Activated naive CD4-positive, alpha-beta T cell treated with anti-CD3 and anti-CD28 coated beads, Interleukin-2, amount 10 ng/mL, durations not matched to agents 7 days and 5 days (primary cell): ENCODE measurements around the gene TMEM215.
"Not testable (repeated sequence)": the region's sequence is repeated elsewhere in the genome, so short reads cannot be mapped to it uniquely, and the experiment has no call there.

ENCODE experiments used
- CTCF ChIA-PET: fragments of 350-600 bp; sonication (Branson Sonifier 250); formaldehyde crosslinking; loops from one replicate; lab custom pipeline; 2021; ENCODE audit warnings: antibody characterized with exemption; lab: Charles Lee
- DNase-seq: peaks from one replicate; pipeline ENCODE4 v3.0.0-alpha.2; 2020
- H3K27ac Mint-ChIP-seq: one replicate; pipeline ENCODE4 v1.8.0; 2021; ENCODE audit warnings: mild to moderate bottlenecking, moderate library complexity, mixed read lengths
- H3K27me3 Mint-ChIP-seq: one replicate; pipeline ENCODE4 v1.8.0; 2021; ENCODE audit warnings: mild to moderate bottlenecking, mixed read lengths
- H3K36me3 Mint-ChIP-seq: one replicate; pipeline ENCODE4 v1.8.0; 2021; ENCODE audit warnings: mixed read lengths
- H3K4me1 Mint-ChIP-seq: one replicate; pipeline ENCODE4 v1.8.0; 2021; ENCODE audit warnings: mixed read lengths
- H3K4me3 Mint-ChIP-seq: one replicate; pipeline ENCODE4 v1.8.0; 2021; ENCODE audit warnings: mild to moderate bottlenecking, moderate library complexity, mixed read lengths
- H3K9me3 Mint-ChIP-seq: one replicate; pipeline ENCODE4 v1.8.0; 2021; ENCODE audit warnings: mixed read lengths

The TMEM215 gene, protein sequence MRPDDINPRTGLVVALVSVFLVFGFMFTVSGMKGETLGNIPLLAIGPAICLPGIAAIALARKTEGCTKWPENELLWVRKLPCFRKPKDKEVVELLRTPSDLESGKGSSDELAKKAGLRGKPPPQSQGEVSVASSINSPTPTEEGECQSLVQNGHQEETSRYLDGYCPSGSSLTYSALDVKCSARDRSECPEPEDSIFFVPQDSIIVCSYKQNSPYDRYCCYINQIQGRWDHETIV

DNA sequence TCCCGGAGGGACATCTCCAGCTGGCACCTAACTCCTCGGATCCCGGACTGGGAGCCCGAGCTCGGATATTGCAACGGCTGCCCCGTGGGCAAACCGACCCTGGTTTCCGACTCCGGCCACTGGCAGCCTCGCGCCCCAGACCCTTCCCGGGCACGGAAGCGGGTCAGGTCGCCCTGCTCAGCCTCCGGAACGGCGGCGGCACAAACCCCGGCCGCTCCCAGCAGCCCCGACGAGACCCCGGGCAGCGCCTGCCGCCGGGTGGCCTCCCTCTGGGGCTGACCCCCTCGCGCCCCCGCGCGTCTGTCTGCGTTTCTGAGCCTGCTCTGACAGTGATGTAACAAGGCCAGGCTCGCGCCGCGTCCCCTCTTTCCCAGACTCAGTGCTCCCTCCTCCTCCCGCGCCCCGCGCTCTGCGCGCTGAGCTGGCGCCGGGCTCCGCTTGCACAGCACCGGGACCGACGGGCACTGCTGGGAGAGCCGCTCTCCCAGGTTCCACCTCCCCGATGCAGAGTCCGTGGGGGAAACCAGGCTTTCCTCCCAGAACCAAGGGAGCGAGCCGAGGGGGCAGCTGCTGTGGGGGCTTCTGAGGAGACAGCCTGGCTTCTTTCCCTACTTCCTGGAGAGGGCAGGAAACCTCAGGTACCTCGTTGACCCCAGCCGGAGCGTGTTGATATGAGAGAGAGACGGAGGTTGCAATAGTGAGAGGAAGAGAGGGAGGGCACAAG lies at the start of gene TMEM215:
Gene TMEM215 (plus strand): TSS at position 373 of the 724 bp plus-strand sequence. CDS start 644 bp downstream, outside the sequence.
- no peak within 1 kb of the TSS for H3K27ac Mint-ChIP-seq
- no peak for DNase-seq
- peaks cover 49% of the 10 kb centered on the region for H3K27me3 Mint-ChIP-seq
- H3K36me3 Mint-ChIP-seq: no peaks in the 10 kb centered on the region
- no peaks in the 10 kb centered on the region for H3K4me1 Mint-ChIP-seq
- H3K9me3 Mint-ChIP-seq: no peaks in the 10 kb centered on the region
- H3K4me3 Mint-ChIP-seq: no peak within 1 kb of the TSS
- CTCF ChIA-PET: no interaction called here

GRCh38 chr9:32735476-32735875 lies 47.9 kb upstream of the TMEM215 start:
- CTCF ChIA-PET: no interaction called here
- Mint-ChIP-seq H3K4me1 (no peaks in the 10 kb centered on the region), H3K4me3 (no peak overlapping the region), H3K27ac (no peak overlapping the region), H3K36me3 (no peaks in the 10 kb centered on the region), H3K27me3 (peaks cover 3% of the 10 kb centered on the region), H3K9me3 (no peaks in the 10 kb centered on the region)
- DNase-seq: no peak

- CTCF ChIA-PET: interaction anchor here (0.6 kb wide), 1 partner anchor 772 kb away, joined by 3 read pairs; no protein-coding TSS in a partner anchor
- no peaks in the 10 kb centered on the region for H3K4me1 Mint-ChIP-seq
- H3K27ac Mint-ChIP-seq: no peak overlapping the region
- no peak for DNase-seq
- H3K36me3 Mint-ChIP-seq: no peaks in the 10 kb centered on the region
- no peak overlapping the region for H3K4me3 Mint-ChIP-seq
- H3K9me3 Mint-ChIP-seq: no peaks in the 10 kb centered on the region
- peaks cover 3% of the 10 kb centered on the region for H3K27me3 Mint-ChIP-seq
These were observed 46.0 kb upstream of the TMEM215 start for GRCh38 chr9:32737378-32737777.

DNA sequence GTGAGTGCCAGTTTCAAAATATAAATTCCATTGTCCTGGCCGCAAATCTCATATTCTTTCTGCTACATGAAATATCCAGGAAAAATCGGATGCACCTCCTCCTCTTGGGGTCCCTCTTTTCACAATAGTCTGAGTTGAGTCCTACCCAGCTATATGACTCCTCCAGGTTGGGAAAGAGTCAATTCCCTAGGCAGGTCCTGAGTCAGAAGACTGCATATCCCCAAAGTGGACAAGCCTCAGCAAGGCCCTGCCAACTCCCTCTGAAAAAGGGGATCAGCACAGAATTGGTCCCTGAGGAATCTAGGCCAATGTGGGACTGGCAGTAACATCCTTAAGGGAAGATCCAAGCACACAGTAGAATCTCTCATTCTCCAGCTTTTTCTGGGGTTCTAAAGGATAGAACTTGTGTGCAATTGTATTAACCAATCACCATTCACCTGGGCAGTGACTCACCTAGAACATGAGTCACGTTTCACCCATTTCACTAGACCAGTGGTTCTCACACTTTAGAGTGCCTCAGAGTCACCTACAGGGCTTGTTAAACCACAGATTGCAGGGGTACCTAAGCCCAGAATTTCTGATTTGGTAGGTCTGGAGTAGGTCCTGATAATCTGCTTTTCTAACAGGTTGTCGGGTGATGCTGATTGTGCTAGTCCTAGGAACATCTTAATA lies 44.7 kb upstream of the TMEM215 start:
- H3K27me3 Mint-ChIP-seq: peaks cover 3% of the 10 kb centered on the region
- H3K4me1 Mint-ChIP-seq: no peaks in the 10 kb centered on the region
- no peaks in the 10 kb centered on the region for H3K9me3 Mint-ChIP-seq
- H3K36me3 Mint-ChIP-seq: no peaks in the 10 kb centered on the region
- DNase-seq: no peak
- H3K4me3 Mint-ChIP-seq: no peak overlapping the region
- CTCF ChIA-PET: no interaction called here
- H3K27ac Mint-ChIP-seq: no peak overlapping the region

DNA sequence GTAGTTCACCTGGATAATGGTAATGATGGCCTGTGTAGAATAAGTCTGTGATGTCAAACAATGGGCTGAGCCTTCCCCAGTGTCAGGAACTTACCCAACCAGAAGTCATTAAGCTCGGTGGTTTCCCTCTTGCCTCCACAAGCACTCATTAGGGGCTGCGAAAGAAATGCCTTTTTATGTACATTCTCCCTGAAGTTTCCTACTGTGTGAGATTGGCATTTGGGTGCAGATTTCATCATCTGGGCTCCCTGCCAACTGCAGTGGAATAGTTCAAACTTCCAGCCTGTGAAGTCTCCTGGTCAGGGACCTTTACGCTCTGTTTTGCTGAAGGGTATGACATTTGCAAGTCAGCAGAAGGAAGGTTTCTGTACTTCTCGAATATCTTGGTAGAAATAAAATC lies 41.6 kb upstream of the TMEM215 start:
- Mint-ChIP-seq H3K27ac (no peak overlapping the region), H3K4me1 (no peaks in the 10 kb centered on the region), H3K36me3 (no peaks in the 10 kb centered on the region), H3K4me3 (no peak overlapping the region), H3K9me3 (no peaks in the 10 kb centered on the region), H3K27me3 (peaks cover 3% of the 10 kb centered on the region)
- CTCF ChIA-PET: no interaction called here
- no peak for DNase-seq

DNA sequence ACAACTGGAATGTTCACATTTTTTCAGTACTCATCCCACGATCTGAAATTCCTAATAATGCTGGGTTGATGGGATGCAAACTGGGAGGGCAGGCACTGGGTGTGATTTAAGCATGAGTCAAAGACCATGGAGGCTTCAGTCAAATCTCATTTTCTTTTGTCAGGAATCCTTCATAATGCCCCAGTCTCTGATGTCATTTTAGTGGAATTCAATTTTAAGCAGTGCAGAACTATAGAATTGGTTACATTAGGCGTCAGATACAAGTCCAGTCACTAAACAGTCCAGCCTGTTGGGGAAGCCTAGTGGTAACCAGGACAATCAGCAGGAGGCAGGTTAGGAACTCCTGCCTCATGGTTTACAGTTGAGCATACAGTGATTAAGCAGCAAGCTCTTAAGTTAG lies 41.0 kb upstream of the TMEM215 start:
- CTCF ChIA-PET: no interaction called here
- no peaks in the 10 kb centered on the region for H3K4me1 Mint-ChIP-seq
- peaks cover 3% of the 10 kb centered on the region for H3K27me3 Mint-ChIP-seq
- H3K4me3 Mint-ChIP-seq: no peak overlapping the region
- no peaks in the 10 kb centered on the region for H3K9me3 Mint-ChIP-seq
- no peaks in the 10 kb centered on the region for H3K36me3 Mint-ChIP-seq
- DNase-seq: no peak
- H3K27ac Mint-ChIP-seq: no peak overlapping the region

DNA sequence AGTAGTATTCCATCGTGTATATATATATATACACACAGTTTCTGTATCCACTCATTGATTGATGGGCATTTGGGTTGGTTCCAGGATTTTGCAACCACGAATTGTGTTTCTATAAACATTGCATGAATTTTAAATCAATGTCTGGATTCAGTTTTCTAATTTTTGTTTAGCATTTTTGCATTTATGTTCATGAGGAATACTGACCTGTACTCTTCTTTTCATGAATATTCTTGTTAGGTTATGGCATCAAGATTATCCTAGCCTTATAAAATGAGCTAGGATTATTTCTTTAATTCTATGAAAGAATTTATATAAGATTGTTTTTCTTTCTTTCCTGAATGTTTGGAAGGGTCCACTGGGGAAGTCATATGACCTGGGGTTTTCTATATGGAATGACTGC lies 35.3 kb upstream of the TMEM215 start:
- no peak for DNase-seq
- Mint-ChIP-seq H3K27me3 (no peaks in the 10 kb centered on the region), H3K4me3 (no peak overlapping the region), H3K9me3 (no peaks in the 10 kb centered on the region), H3K36me3 (no peaks in the 10 kb centered on the region), H3K4me1 (no peaks in the 10 kb centered on the region), H3K27ac (no peak overlapping the region)
- CTCF ChIA-PET: no interaction called here

- Mint-ChIP-seq H3K4me1 (no peaks in the 10 kb centered on the region), H3K4me3 (no peak overlapping the region), H3K27ac (no peak overlapping the region), H3K36me3 (no peaks in the 10 kb centered on the region), H3K9me3 (no peaks in the 10 kb centered on the region), H3K27me3 (no peaks in the 10 kb centered on the region)
- DNase-seq: no peak
- CTCF ChIA-PET: no interaction called here
These were observed 27.6 kb upstream of the TMEM215 start for GRCh38 chr9:32755730-32756129.

GRCh38 chr9:32764139-32764538 lies 19.2 kb upstream of the TMEM215 start:
- no peaks in the 10 kb centered on the region for H3K36me3 Mint-ChIP-seq
- H3K27ac Mint-ChIP-seq: no peak overlapping the region
- H3K27me3 Mint-ChIP-seq: no peaks in the 10 kb centered on the region
- CTCF ChIA-PET: no interaction called here
- no peak overlapping the region for H3K4me3 Mint-ChIP-seq
- H3K4me1 Mint-ChIP-seq: no peaks in the 10 kb centered on the region
- H3K9me3 Mint-ChIP-seq: no peaks in the 10 kb centered on the region
- no peak for DNase-seq

GRCh38 chr9:32775283-32775682 lies 8.1 kb upstream of the TMEM215 start:
- H3K4me1 Mint-ChIP-seq: no peaks in the 10 kb centered on the region
- CTCF ChIA-PET: no interaction called here
- peaks cover 9% of the 10 kb centered on the region for H3K9me3 Mint-ChIP-seq

GRCh38 chr9:32776201-32776600 lies 7.1 kb upstream of the TMEM215 start:
- Mint-ChIP-seq H3K27me3 (peaks cover 19% of the 10 kb centered on the region), H3K4me3 (no peak overlapping the region), H3K36me3 (no peaks in the 10 kb centered on the region), H3K9me3 (peaks cover 9% of the 10 kb centered on the region), H3K4me1 (no peaks in the 10 kb centered on the region), H3K27ac (no peak overlapping the region)
- CTCF ChIA-PET: no interaction called here
- DNase-seq: no peak

More at GRCh38 chr9:32775283-32775682, 8.1 kb upstream of the TMEM215 start:
- Mint-ChIP-seq H3K27me3 (peaks cover 13% of the 10 kb centered on the region), H3K4me3 (no peak overlapping the region), H3K27ac (no peak overlapping the region), H3K36me3 (no peaks in the 10 kb centered on the region)
- DNase-seq: no peak

GRCh38 chr9:32782476-32783167 lies 718 bp upstream of the TMEM215 start:
- no peaks in the 10 kb centered on the region for H3K9me3 Mint-ChIP-seq
- H3K27me3 Mint-ChIP-seq: peaks cover 49% of the 10 kb centered on the region
- no peak overlapping the region for H3K4me3 Mint-ChIP-seq
- CTCF ChIA-PET: no interaction called here
- H3K36me3 Mint-ChIP-seq: no peaks in the 10 kb centered on the region
- no peak overlapping the region for H3K27ac Mint-ChIP-seq
- DNase-seq: no peak
- no peaks in the 10 kb centered on the region for H3K4me1 Mint-ChIP-seq

- Mint-ChIP-seq H3K4me3 (no peak overlapping the region), H3K4me1 (no peaks in the 10 kb centered on the region), H3K27ac (no peak overlapping the region), H3K9me3 (no peaks in the 10 kb centered on the region), H3K27me3 (peaks cover 27% of the 10 kb centered on the region), H3K36me3 (no peaks in the 10 kb centered on the region)
- DNase-seq: no peak
- CTCF ChIA-PET: no interaction called here
These were observed 4.5 kb downstream of the TMEM215 start for GRCh38 chr9:32787816-32788215.

DNA sequence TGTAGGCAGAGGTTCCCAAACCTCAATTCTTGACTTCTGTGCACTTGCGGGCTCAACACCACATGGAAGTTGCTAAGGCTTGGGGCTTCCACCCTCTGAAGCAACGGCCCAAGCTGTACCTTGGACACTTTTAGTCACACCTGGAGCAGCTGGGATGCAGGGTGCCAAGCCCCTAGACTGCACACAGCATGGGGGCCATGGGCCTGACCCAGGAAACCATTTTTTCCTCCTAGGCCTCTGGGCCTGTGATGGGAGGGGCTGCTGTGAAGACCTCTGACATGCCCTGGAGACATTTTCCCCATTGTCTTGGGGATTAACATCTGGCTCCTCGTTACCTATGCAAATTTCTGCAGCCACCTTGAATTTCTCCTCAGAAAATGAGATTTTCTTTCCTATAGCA lies 12.7 kb downstream of the TMEM215 start:
- H3K27me3 Mint-ChIP-seq, H3K27ac Mint-ChIP-seq, CTCF ChIA-PET, DNase-seq, H3K4me1 Mint-ChIP-seq, H3K36me3 Mint-ChIP-seq, H3K4me3 Mint-ChIP-seq: not testable (repeated sequence)
- H3K9me3 Mint-ChIP-seq: peaks cover 15% of the 10 kb centered on the region
